Measurements from ENCODE around the gene COPS8. TPM values are rescaled to one million over a fixed set of nuclear protein-coding genes. Genes with fewer than 3 reads are reported as not detected.

The COPS8 gene
- polyA plus RNA-seq, 3 donors = 20.5 to 39.2 (median 36.4) TPM

DNA sequence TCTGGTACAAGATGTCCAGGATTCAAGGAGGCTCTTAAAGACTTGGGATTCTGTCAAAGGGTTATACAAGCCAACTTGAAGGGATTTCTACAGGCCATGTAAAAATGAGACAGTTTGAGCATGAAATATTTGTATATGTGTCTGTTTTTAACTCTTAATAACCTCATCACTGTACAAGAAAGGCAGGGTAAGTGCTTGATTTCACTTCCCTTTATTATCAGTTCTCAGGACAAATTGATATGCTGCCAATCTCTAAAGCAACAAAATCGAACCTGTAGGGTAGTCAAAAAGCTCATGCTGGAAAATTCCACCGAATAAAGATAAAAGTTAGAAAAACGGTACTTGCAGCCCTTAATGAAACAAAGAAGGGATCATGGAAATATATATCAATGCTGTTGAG is 14.1 kb downstream of the COPS8 start:
- Histone ChIP-seq H3K9me3 (replicated peaks in 1 of 2; ENCODE audit: control insufficient read depth in 1 of 2, insufficient read depth in 1 of 2, low read length in 2 of 2) (no peaks in the 10 kb centered on the region), H3K79me2 (ENCODE audit: insufficient read depth, low read length) (no peaks in the 10 kb centered on the region), H3K27me3 (ENCODE audit: control insufficient read depth in 2 of 2, insufficient read depth in 2 of 2, low read length in 2 of 2) (no peaks in the 10 kb centered on the region), H3K27ac (ENCODE audit: low read depth in 1 of 2, low read length in 2 of 2) (no peak overlapping the region), H2AFZ (ENCODE audit: insufficient read depth, low read depth, low read length, poor library complexity, severe bottlenecking) (no peak overlapping the region), H3K4me1 (ENCODE audit: control insufficient read depth in 1 of 2, insufficient read depth in 2 of 2, low read length in 2 of 2) (no peaks in the 10 kb centered on the region), H4K20me1 (ENCODE audit: insufficient read depth, low read length) (no peaks in the 10 kb centered on the region), H3K4me3 (replicated peaks in 1 of 3; ENCODE audit: low read depth in 2 of 3, low read length in 3 of 3) (no peak overlapping the region), H3K9ac (ENCODE audit: insufficient read depth, low read length, poor library complexity, severe bottlenecking) (no peak overlapping the region), H3K36me3 (replicated peaks in 1 of 2; ENCODE audit: control insufficient read depth in 1 of 2, insufficient read depth in 2 of 2, low read length in 2 of 2) (peaks cover 76 to 85% of the 10 kb centered on the region in 2 donors), H3K4me2 (replicated peaks; ENCODE audit: extremely low read depth, low read length, poor library complexity, severe bottlenecking) (no peak overlapping the region)
- intact Hi-C loops (cut with micrococcal nuclease) = no loop called here
- H3K27ac Mint-ChIP-seq = no peak overlapping the region
- DNase-seq = no peak
- no peaks in the 10 kb centered on the region for H3K4me1 Mint-ChIP-seq
- TF ChIP-seq, protein P1, sequence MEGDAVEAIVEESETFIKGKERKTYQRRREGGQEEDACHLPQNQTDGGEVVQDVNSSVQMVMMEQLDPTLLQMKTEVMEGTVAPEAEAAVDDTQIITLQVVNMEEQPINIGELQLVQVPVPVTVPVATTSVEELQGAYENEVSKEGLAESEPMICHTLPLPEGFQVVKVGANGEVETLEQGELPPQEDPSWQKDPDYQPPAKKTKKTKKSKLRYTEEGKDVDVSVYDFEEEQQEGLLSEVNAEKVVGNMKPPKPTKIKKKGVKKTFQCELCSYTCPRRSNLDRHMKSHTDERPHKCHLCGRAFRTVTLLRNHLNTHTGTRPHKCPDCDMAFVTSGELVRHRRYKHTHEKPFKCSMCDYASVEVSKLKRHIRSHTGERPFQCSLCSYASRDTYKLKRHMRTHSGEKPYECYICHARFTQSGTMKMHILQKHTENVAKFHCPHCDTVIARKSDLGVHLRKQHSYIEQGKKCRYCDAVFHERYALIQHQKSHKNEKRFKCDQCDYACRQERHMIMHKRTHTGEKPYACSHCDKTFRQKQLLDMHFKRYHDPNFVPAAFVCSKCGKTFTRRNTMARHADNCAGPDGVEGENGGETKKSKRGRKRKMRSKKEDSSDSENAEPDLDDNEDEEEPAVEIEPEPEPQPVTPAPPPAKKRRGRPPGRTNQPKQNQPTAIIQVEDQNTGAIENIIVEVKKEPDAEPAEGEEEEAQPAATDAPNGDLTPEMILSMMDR (IDR thresholded peaks at IDR 0.05) = no peak
- 97% methylated on average over 3 of the region's 3 CpGs for WGBS (ENCODE audit: insufficient coverage)
- no peaks in the 10 kb centered on the region for H3K27me3 Mint-ChIP-seq (ENCODE audit: low read depth in 3 of 3)
- H3K4me3 Mint-ChIP-seq = no peak overlapping the region
- peaks cover 77 to 80% of the 10 kb centered on the region in 2 donors for H3K36me3 Mint-ChIP-seq
- no peaks in the 10 kb centered on the region for H3K9me3 Mint-ChIP-seq

- Histone ChIP-seq H3K4me1 (ENCODE audit: control insufficient read depth in 1 of 2, insufficient read depth in 2 of 2, low read length in 2 of 2) (no peaks in the 10 kb centered on the region), H3K4me2 (replicated peaks; ENCODE audit: extremely low read depth, low read length, poor library complexity, severe bottlenecking) (no peak overlapping the region), H3K27me3 (ENCODE audit: control insufficient read depth in 2 of 2, insufficient read depth in 2 of 2, low read length in 2 of 2) (no peaks in the 10 kb centered on the region), H2AFZ (ENCODE audit: insufficient read depth, low read depth, low read length, poor library complexity, severe bottlenecking) (no peak overlapping the region), H3K27ac (ENCODE audit: low read depth in 1 of 2, low read length in 2 of 2) (no peak overlapping the region), H3K9me3 (replicated peaks in 1 of 2; ENCODE audit: control insufficient read depth in 1 of 2, insufficient read depth in 1 of 2, low read length in 2 of 2) (no peaks in the 10 kb centered on the region), H3K4me3 (replicated peaks in 1 of 3; ENCODE audit: low read depth in 2 of 3, low read length in 3 of 3) (no peak overlapping the region), H3K9ac (ENCODE audit: insufficient read depth, low read length, poor library complexity, severe bottlenecking) (no peak overlapping the region), H4K20me1 (ENCODE audit: insufficient read depth, low read length) (no peaks in the 10 kb centered on the region), H3K79me2 (ENCODE audit: insufficient read depth, low read length) (no peaks in the 10 kb centered on the region), H3K36me3 (replicated peaks in 1 of 2; ENCODE audit: control insufficient read depth in 1 of 2, insufficient read depth in 2 of 2, low read length in 2 of 2) (peaks cover 60 to 70% of the 10 kb centered on the region in 2 donors)
- H3K9me3 Mint-ChIP-seq = no peaks in the 10 kb centered on the region
- no peaks in the 10 kb centered on the region for H3K27me3 Mint-ChIP-seq (ENCODE audit: low read depth in 3 of 3)
- no peak overlapping the region for H3K4me3 Mint-ChIP-seq
- TF ChIP-seq, protein P1 (IDR thresholded peaks at IDR 0.05) = no peak
- H3K4me1 Mint-ChIP-seq = no peaks in the 10 kb centered on the region
- no peak for DNase-seq
- peak overlapping the region in 1 of 7 donors; percentile 56 for H3K27ac Mint-ChIP-seq
- intact Hi-C loops (cut with micrococcal nuclease) = no loop called here
- WGBS (ENCODE audit: insufficient coverage) = no CpG with 5 or more reads among the region's 6 CpGs
- peaks cover 67 to 73% of the 10 kb centered on the region in 2 donors for H3K36me3 Mint-ChIP-seq
Measured at GRCh38 chr2:237101118-237101979, 15.7 kb downstream of the COPS8 start.
